GM18909 (cell line): ENCODE measurements around the gene SERPING1.

ENCODE experiments used
- ATAC-seq: cut with Tn5 transposase; IDR thresholded peaks from one replicate; pipeline ENCODE4 v1.9.1; 2021; ENCODE audit warnings: mild to moderate bottlenecking; ENCODE audit not compliant: unreplicated experiment, poor library complexity

SERPING1 gene

GRCh38 chr11:57597461-57597915, at the start of gene SERPING1:
Gene SERPING1, plus strand, starts transcription at chr11:57597685. Its CDS starts 586 bp downstream, at chr11:57598271.
- ATAC-seq = no peak

GRCh38 chr11:57547854-57548377, 49.6 kb upstream of the SERPING1 start:
- ATAC-seq = peak; percentile 92

GRCh38 chr11:57549983-57550382, 47.5 kb upstream of the SERPING1 start:
- no peak for ATAC-seq

GRCh38 chr11:57551941-57552340, 45.5 kb upstream of the SERPING1 start:
- no peak for ATAC-seq

- ATAC-seq = no peak
Measured at GRCh38 chr11:57552479-57552878, 45.0 kb upstream of the SERPING1 start.

- ATAC-seq = no peak
Measured at GRCh38 chr11:57555393-57555792, 42.1 kb upstream of the SERPING1 start.

GRCh38 chr11:57556041-57556440, 41.4 kb upstream of the SERPING1 start:
- ATAC-seq = no peak

GRCh38 chr11:57560146-57560545, 37.3 kb upstream of the SERPING1 start:
- ATAC-seq = no peak

- ATAC-seq = no peak
Measured at GRCh38 chr11:57562596-57562995, 34.9 kb upstream of the SERPING1 start.

GRCh38 chr11:57566005-57566904, 31.2 kb upstream of the SERPING1 start:
- peak; percentile 72 for ATAC-seq

- peak; percentile 18 for ATAC-seq
Measured at GRCh38 chr11:57566905-57567514, 30.5 kb upstream of the SERPING1 start.

- peak; percentile 71 for ATAC-seq
Measured at GRCh38 chr11:57567515-57568329, 29.8 kb upstream of the SERPING1 start, which contains the start of gene UBE2L6. Gene UBE2L6, minus strand, starts transcription at chr11:57567672. Its CDS starts 61 bp downstream, at chr11:57567611.

GRCh38 chr11:57568330-57568766, 29.1 kb upstream of the SERPING1 start:
- ATAC-seq = peak; percentile 7

GRCh38 chr11:57571606-57572005, 25.9 kb upstream of the SERPING1 start:
- no peak for ATAC-seq

GRCh38 chr11:57574061-57574460, 23.4 kb upstream of the SERPING1 start:
- no peak for ATAC-seq

GRCh38 chr11:57584341-57584740, 13.1 kb upstream of the SERPING1 start:
- no peak for ATAC-seq

GRCh38 chr11:57585301-57585700, 12.2 kb upstream of the SERPING1 start:
- ATAC-seq = no peak

GRCh38 chr11:57586711-57587245, 10.7 kb upstream of the SERPING1 start:
- ATAC-seq = no peak

GRCh38 chr11:57588046-57588710, 9.3 kb upstream of the SERPING1 start:
- no peak for ATAC-seq
